Neural cell (in vitro differentiated cells): Measurements from ENCODE around the gene SIVA1.

Source experiments
- CTCF ChIP-seq: fragments of 450-650 bp; IDR thresholded peaks from 2 replicates; pipeline ENCODE4 v1.5.1; 2014; ENCODE audit warnings: antibody characterized with exemption, mild to moderate bottlenecking, moderate library complexity; ENCODE audit not compliant: poor library complexity, severe bottlenecking
- EZH2 ChIP-seq: fragments of 200-600, 300-800 bp; shearing (Covaris generic), sonication (generic); IDR thresholded peaks from 2 replicates; pipeline ENCODE4 v1.6.1; 2014; ENCODE audit warnings: antibody characterized with exemption, low read length, borderline replicate concordance, mild to moderate bottlenecking; ENCODE audit not compliant: insufficient read depth, poor library complexity, severe bottlenecking

- TF ChIP-seq CTCF = no peak
- no peak for TF ChIP-seq EZH2
Measured at GRCh38 chr14:104734991-104735779, 17.8 kb upstream of the SIVA1 start.
